H9 (cell line): Measurements from ENCODE around the gene IMPA2. TPM values are rescaled to one million over a fixed set of nuclear protein-coding genes. Genes with fewer than 3 reads are reported as not detected.

ENCODE experiments used
- DNase-seq: peaks from one replicate; pipeline ENCODE4 v3.0.0-alpha.2; 2017
- H2AFZ ChIP-seq: one replicate; pipeline ENCODE4 v1.6.1; 2013; ENCODE audit warnings: mild to moderate bottlenecking, low read length, control low read depth, moderate library complexity
- H2AK5ac ChIP-seq: 2 replicates; pipeline ENCODE4 v1.6.1; 2013; ENCODE audit warnings: low read length, control low read depth, mixed read lengths; ENCODE audit not compliant: insufficient read length
- H2BK120ac ChIP-seq: one replicate; pipeline ENCODE4 v1.6.1; 2013; ENCODE audit warnings: low read depth, mild to moderate bottlenecking, low read length, control low read depth, inconsistent platforms; ENCODE audit not compliant: poor library complexity, severe bottlenecking
- H2BK12ac ChIP-seq: 2 replicates; pipeline ENCODE4 v1.6.1; 2013; ENCODE audit warnings: low read length, control low read depth, mixed read lengths, low read depth; ENCODE audit not compliant: insufficient read length
- H2BK15ac ChIP-seq: 2 replicates; pipeline ENCODE4 v1.6.1; 2013; ENCODE audit warnings: low read depth, low read length, control low read depth
- H2BK20ac ChIP-seq: one replicate; pipeline ENCODE4 v1.6.1; 2013; ENCODE audit warnings: low read depth, mild to moderate bottlenecking, low read length, control low read depth, inconsistent platforms; ENCODE audit not compliant: poor library complexity, severe bottlenecking
- H2BK5ac ChIP-seq: 2 replicates; pipeline ENCODE4 v1.6.1; 2013; ENCODE audit warnings: low read length, control low read depth, mixed read lengths; ENCODE audit not compliant: insufficient read length
- H3K14ac ChIP-seq: 2 replicates; pipeline ENCODE4 v1.6.1; 2013; ENCODE audit warnings: low read length, control low read depth; ENCODE audit not compliant: insufficient read depth
- H3K18ac ChIP-seq: 2 replicates; pipeline ENCODE4 v1.6.1; 2013; ENCODE audit warnings: low read depth, mild to moderate bottlenecking, mixed read lengths, low read length, control low read depth; ENCODE audit not compliant: insufficient read length
- H3K23ac ChIP-seq: 2 replicates; pipeline ENCODE4 v1.6.1; 2013; ENCODE audit warnings: low read length, control low read depth, mixed read lengths, low read depth; ENCODE audit not compliant: insufficient read length
- H3K23me2 ChIP-seq: 2 replicates; pipeline ENCODE4 v1.6.1; 2013; ENCODE audit warnings: low read depth, mild to moderate bottlenecking, mixed read lengths, low read length, control low read depth; ENCODE audit not compliant: insufficient read length, poor library complexity, severe bottlenecking
- H3K27ac ChIP-seq: 2 replicates; pipeline ENCODE4 v1.5.1; 2013; ENCODE audit warnings: low read length, control low read depth, mixed read lengths, low read depth; ENCODE audit not compliant: insufficient read length
- H3K27me3 ChIP-seq: 2 replicates; pipeline ENCODE4 v1.6.1; 2013; ENCODE audit warnings: low read length, control low read depth, inconsistent platforms; ENCODE audit not compliant: insufficient read depth
- H3K4ac ChIP-seq: 2 replicates; pipeline ENCODE4 v1.6.1; 2013; ENCODE audit warnings: low read depth, mild to moderate bottlenecking, control low read depth, inconsistent platforms, low read length, moderate library complexity
- H3K4me1 ChIP-seq: 2 replicates; pipeline ENCODE4 v1.6.1; 2013; ENCODE audit warnings: low read length, control low read depth, inconsistent platforms; ENCODE audit not compliant: insufficient read depth
- H3K4me2 ChIP-seq: 2 replicates; pipeline ENCODE4 v1.6.1; 2013; ENCODE audit warnings: low read length, control low read depth, mixed read lengths; ENCODE audit not compliant: insufficient read length, insufficient read depth
- H3K56ac ChIP-seq: 2 replicates; pipeline ENCODE4 v1.6.1; 2013; ENCODE audit warnings: low read depth, mild to moderate bottlenecking, mixed read lengths, low read length, control low read depth; ENCODE audit not compliant: insufficient read length
- H3K79me1 ChIP-seq: 2 replicates; pipeline ENCODE4 v1.6.1; 2013; ENCODE audit warnings: low read depth, mild to moderate bottlenecking, moderate library complexity, low read length, control low read depth, inconsistent platforms; ENCODE audit not compliant: insufficient read depth, poor library complexity, severe bottlenecking
- H3K79me2 ChIP-seq: 2 replicates; pipeline ENCODE4 v1.6.1; 2013; ENCODE audit warnings: low read length, control low read depth, inconsistent platforms; ENCODE audit not compliant: insufficient read depth
- H3K9ac ChIP-seq: 2 replicates; pipeline ENCODE4 v1.6.1; 2013; ENCODE audit warnings: low read length, control low read depth, mixed read lengths; ENCODE audit not compliant: insufficient read length; ENCODE audit errors: extremely low read depth
- H3K9me3 ChIP-seq: one replicate; pipeline ENCODE4 v1.6.1; 2013; ENCODE audit warnings: low read depth, low read length, inconsistent platforms; ENCODE audit not compliant: control insufficient read depth
- H3T11ph ChIP-seq: one replicate; pipeline ENCODE4 v1.6.1; 2013; ENCODE audit warnings: mild to moderate bottlenecking, low read length, control low read depth, inconsistent platforms
- H4K20me1 ChIP-seq: one replicate; pipeline ENCODE4 v1.6.1; 2013; ENCODE audit not compliant: control insufficient read depth, insufficient read length, insufficient read depth
- H4K5ac ChIP-seq: 2 replicates; pipeline ENCODE4 v1.6.1; 2013; ENCODE audit warnings: low read depth, mild to moderate bottlenecking, mixed read lengths, low read length, control low read depth; ENCODE audit not compliant: insufficient read length
- H4K8ac ChIP-seq: replicated peaks from 2 replicates; pipeline ENCODE4 v1.6.1; 2013; ENCODE audit warnings: low read length, control low read depth, mixed read lengths, low read depth; ENCODE audit not compliant: insufficient read length
- H4K91ac ChIP-seq: 2 replicates; pipeline ENCODE4 v1.6.1; 2013; ENCODE audit warnings: low read depth, mild to moderate bottlenecking, moderate library complexity, mixed read lengths, low read length, control low read depth; ENCODE audit not compliant: insufficient read length
- H3K27ac Mint-ChIP-seq, 3 experiments: 2 replicates in 2 of 3; 3 replicates in 1 of 3; pipeline ENCODE4 v1.8.0; 2020 to 2021; ENCODE audit warnings: mixed read lengths in 3 of 3, mild to moderate bottlenecking in 1 of 3, moderate library complexity in 1 of 3
- H3K27me3 Mint-ChIP-seq: 2 replicates; pipeline ENCODE4 v1.8.0; 2021; ENCODE audit warnings: low read depth, mild to moderate bottlenecking, moderate library complexity, mixed read lengths
- H3K36me3 Mint-ChIP-seq, 3 experiments: 2 replicates in 2 of 3; 3 replicates in 1 of 3; pipeline ENCODE4 v1.8.0; 2020 to 2021; ENCODE audit warnings: low read depth in 3 of 3, mixed read lengths in 3 of 3; ENCODE audit not compliant: insufficient read depth in 1 of 3
- H3K4me1 Mint-ChIP-seq, 2 experiments: 2 replicates each; pipeline ENCODE4 v1.8.0; 2020; ENCODE audit warnings: mixed read lengths in 2 of 2
- H3K4me3 Mint-ChIP-seq, 2 experiments: 2 replicates in 1 of 2; 3 replicates in 1 of 2; pipeline ENCODE4 v1.8.0; 2020 to 2021; ENCODE audit warnings: mild to moderate bottlenecking in 2 of 2, mixed read lengths in 2 of 2, moderate library complexity in 1 of 2
- H3K9me3 Mint-ChIP-seq, 2 experiments: 2 replicates in 1 of 2; 3 replicates in 1 of 2; pipeline ENCODE4 v1.8.0; 2020; ENCODE audit warnings: mild to moderate bottlenecking in 2 of 2, mixed read lengths in 2 of 2, moderate library complexity in 1 of 2
- WGBS: extraction: QIAGEN DNeasy Blood & Tissue Kit; methylation state at CpG from one replicate; pipeline ENCODE4 v1.1.7; 2013; ENCODE audit warnings: missing lambda C conversion rate, low lambda C conversion rate, mixed read lengths; ENCODE audit not compliant: insufficient read length; ENCODE audit errors: extremely low coverage; 5-methylcytosine and 5-hydroxymethylcytosine counted together
- total RNA-seq: library from RNA; stranded (reverse); gene quantifications from 2 replicates; pipeline ENCODE4 v1.2.1, GENCODE V29; 2021
- TF ChIP-seq, protein P1 (sequence below): fragments of 200-600 bp; sonication (generic); conservative IDR thresholded peaks from 3 replicates; pipeline ENCODE4 v1.8.0; 2021; ENCODE audit warnings: antibody characterized with exemption, mild to moderate bottlenecking

Gene IMPA2
- total RNA-seq, 1 experiment from 2014 or later: 73.8 TPM

DNA sequence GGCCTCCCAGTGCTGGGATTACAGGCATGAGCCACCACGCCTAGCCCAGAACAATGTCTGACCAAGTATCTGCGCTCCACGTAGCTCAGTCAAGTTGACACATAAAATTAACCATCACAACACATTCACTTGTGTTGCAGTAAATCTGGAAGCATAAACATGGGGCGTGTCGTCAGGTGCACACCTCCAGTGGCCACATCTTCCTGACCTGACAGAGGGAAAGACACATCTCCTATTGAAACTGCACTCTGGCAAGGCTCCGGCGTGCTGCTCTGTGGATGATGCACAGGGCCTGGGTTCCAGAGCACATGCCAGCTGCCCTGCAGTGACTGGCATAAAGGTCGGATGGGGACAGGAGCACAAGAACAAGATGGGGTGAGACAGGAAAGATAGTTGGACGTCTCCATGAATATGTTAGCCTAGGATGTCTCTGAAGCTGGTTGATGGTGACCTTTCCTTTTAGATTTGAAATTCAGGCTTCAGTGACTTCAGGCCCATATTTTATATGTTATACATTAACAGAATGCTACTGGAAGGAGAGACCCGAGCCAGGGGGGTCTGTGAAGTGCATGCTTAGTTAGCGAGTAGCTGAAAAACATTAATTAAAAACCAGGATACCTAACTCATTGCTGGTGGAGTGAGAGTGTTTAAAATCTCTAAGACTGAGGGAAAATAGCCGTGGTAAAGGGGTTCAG lies 10.9 kb downstream of the IMPA2 start:
- Mint-ChIP-seq H3K27ac (peak overlapping the region in 1 of 3 experiments; percentile 9; a peak in 2 of 7 replicates), H3K4me1 (peaks cover 57 to 62% of the 10 kb centered on the region in 2 experiments), H3K27me3 (no peaks in the 10 kb centered on the region; the same call in 1 of the 2 replicates), H3K36me3 (peaks cover 3 to 12% (median 4%) of the 10 kb centered on the region in 3 experiments; a peak in 5 of 7 replicates), H3K4me3 (no peak overlapping the region), H3K9me3 (no peaks in the 10 kb centered on the region)
- Histone ChIP-seq H2BK120ac (no peak overlapping the region), H3K23ac (no peak overlapping the region), H3K14ac (no peak overlapping the region), H3K79me2 (peaks cover 21% of the 10 kb centered on the region; the same call in 1 of the 2 replicates), H3K27me3 (no peaks in the 10 kb centered on the region), H4K20me1 (peaks cover 2% of the 10 kb centered on the region), H3K9me3 (no peaks in the 10 kb centered on the region), H2BK12ac (no peak overlapping the region), H4K8ac (no peak overlapping the region), H2AFZ (no peak overlapping the region), H3K79me1 (peaks cover 10% of the 10 kb centered on the region), H4K5ac (no peak overlapping the region), H3K4me2 (no peak overlapping the region), H3T11ph (no peak overlapping the region), H3K9ac (no peak overlapping the region), H3K56ac (no peak overlapping the region), H3K27ac (no peak overlapping the region), H3K4ac (no peak overlapping the region), H3K18ac (no peak overlapping the region), H2AK5ac (no peak overlapping the region), H2BK20ac (no peak overlapping the region), H2BK5ac (no peak overlapping the region), H4K91ac (no peak overlapping the region), H2BK15ac (no peak overlapping the region), H3K4me1 (peaks cover 16% of the 10 kb centered on the region; the same call in 1 of the 2 replicates), H3K23me2 (no peaks in the 10 kb centered on the region)
- no peak for DNase-seq
- WGBS: no CpG with 5 or more reads among the region's 12 CpGs
- TF ChIP-seq, protein P1, sequence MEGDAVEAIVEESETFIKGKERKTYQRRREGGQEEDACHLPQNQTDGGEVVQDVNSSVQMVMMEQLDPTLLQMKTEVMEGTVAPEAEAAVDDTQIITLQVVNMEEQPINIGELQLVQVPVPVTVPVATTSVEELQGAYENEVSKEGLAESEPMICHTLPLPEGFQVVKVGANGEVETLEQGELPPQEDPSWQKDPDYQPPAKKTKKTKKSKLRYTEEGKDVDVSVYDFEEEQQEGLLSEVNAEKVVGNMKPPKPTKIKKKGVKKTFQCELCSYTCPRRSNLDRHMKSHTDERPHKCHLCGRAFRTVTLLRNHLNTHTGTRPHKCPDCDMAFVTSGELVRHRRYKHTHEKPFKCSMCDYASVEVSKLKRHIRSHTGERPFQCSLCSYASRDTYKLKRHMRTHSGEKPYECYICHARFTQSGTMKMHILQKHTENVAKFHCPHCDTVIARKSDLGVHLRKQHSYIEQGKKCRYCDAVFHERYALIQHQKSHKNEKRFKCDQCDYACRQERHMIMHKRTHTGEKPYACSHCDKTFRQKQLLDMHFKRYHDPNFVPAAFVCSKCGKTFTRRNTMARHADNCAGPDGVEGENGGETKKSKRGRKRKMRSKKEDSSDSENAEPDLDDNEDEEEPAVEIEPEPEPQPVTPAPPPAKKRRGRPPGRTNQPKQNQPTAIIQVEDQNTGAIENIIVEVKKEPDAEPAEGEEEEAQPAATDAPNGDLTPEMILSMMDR: no peak
